Cortex of kidney (tissue), 1 donor: ENCODE data around the gene ENO2.

Source experiments
- DNase-seq: peaks from one replicate; lab custom pipeline; 2025; lab: John Stamatoyannopoulos, UW

ENO2 gene

DNA sequence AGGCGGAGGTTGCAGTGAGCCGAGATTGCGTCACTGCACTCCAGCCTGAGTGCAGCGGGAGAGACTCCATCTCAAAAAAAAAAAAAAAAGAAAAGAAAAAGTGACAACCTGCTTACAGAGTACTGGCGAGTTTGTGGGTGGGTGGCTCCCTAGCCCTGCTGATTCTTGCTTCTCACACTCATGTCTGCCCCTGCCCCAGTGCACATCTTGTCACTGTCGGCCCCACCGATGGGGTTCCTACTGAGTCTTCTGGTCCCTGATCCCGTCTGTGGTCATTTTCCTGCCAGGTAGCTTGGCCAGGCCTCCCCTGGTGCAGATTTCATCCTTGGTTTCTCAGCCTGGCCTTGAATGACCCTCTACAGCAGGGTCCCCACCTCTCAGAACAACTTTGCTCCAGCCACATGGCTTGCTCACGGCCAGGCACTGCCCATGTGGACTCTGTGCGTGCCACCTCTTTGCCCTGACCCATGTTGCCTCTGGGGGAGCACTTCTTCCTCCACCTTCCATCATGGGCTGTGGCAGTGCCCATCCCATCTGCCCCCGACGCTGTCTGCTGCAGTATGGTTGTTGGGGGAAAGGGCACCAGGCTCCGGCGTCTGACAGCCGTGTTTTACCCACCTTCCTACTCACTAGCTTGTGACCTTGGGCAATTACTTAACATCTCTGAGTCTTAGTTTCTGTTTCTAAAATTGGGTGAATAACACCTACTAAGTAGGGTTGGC, 34.7 kb downstream of the ENO2 start:
- no peak for DNase-seq

DNA sequence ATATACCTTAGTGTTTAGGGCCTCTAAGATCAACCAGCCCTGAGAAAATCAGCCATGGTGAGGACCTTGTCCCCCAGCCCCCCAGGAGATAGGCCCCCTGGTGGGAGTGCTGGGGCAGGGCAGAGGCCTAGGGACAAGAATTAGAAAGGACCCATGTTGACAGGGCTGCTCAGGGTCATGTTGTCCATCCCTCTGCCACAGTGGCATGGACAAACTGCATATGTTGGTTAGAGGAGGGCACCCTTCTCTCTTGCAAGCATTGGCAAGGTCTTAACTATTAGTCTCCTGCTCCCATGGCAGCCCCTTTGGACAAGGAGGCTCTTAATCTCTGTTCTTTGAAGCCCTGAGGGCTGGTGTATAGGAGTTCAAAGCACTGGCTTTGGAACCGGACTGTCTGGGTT, 36.0 kb downstream of the ENO2 start:
- no peak for DNase-seq

DNA sequence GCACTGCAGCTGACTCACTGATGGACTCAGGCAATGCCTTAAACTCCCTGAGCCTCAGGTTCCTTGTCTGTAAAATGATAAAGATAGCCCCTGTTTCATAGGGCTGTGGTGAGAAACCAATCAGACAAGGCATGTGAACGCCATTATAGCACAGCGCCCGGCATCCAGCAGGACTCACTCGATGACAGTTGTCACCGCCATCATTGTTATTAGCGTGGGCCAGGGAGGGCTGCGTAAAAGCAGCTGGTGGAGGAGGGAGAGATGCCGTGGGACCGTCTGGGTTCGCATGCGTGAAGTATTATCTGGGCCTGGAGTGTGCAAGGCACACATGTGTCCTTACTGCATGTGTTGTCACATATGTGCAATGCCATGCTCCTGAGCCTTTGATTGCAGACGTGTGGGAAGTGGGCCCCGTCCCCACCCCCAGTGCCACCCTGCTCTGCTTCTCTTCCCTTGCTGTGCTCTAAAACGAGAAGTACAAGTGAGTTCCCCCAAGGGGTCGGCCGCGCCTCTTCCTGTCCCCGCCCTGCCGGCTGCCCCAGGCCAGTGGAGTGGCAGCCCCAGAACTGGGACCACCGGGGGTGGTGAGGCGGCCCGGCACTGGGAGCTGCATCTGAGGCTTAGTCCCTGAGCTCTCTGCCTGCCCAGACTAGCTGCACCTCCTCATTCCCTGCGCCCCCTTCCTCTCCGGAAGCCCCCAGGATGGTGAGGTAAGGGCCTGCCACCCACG, 36.6 kb downstream of the ENO2 start, which contains the start of gene PTPN6:
TSS of gene PTPN6 (plus strand) at position 546 of the 730 bp plus-strand sequence. CDS start at position 703, 157 bp downstream.
- DNase-seq, result no peak

DNA sequence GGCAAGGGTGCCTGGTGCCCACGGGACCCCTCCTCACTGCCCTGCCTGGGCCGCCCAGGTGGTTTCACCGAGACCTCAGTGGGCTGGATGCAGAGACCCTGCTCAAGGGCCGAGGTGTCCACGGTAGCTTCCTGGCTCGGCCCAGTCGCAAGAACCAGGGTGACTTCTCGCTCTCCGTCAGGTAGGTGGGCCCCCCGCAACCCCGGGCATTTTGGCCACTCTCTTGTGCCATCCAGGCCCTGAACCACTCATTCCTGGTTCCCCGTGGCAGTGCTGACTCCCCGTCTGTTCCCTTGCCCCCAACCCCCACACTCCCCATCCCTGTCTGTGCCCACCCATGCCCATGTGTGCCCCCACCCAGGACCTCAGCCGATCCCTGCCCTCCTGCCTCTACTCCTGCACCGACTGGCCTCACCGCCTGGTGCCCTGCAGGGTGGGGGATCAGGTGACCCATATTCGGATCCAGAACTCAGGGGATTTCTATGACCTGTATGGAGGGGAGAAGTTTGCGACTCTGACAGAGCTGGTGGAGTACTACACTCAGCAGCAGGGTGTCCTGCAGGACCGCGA, 37.3 kb downstream of the ENO2 start:
- no peak for DNase-seq

DNA sequence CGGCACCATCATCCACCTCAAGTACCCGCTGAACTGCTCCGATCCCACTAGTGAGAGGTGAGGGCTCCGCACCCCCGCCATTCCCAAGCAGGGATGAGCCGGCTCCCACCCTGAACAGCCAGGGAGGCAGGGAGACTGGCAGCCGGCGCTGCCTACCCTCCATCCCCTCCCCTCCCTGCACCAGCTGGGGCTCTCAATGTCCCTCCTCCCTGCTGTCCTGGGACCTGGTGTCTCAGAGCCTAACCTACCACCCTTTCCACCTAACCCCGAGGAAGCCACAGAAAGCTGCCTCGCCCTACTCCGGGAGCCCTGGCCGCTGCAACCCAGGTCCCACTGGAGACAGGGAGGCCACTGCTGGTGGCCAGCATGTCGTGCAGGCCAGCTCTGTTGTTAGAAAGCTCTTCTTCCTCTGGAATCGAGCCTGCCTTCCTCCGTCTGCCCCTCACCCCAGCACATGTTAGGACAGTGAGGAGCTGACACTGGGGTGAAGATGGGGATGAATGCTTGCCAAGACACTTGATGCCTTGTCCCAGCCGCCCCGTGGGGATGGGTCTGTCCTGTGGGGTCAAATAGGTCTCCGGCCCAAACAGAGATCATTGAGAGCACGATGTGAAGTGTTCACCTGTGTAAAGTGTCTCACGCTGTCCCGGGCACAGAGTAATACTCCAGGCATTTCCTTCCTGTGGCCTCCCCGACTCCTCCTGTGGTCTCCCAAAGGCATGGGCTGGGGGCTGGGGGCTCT, 37.9 kb downstream of the ENO2 start:
- DNase-seq, result no peak

DNA sequence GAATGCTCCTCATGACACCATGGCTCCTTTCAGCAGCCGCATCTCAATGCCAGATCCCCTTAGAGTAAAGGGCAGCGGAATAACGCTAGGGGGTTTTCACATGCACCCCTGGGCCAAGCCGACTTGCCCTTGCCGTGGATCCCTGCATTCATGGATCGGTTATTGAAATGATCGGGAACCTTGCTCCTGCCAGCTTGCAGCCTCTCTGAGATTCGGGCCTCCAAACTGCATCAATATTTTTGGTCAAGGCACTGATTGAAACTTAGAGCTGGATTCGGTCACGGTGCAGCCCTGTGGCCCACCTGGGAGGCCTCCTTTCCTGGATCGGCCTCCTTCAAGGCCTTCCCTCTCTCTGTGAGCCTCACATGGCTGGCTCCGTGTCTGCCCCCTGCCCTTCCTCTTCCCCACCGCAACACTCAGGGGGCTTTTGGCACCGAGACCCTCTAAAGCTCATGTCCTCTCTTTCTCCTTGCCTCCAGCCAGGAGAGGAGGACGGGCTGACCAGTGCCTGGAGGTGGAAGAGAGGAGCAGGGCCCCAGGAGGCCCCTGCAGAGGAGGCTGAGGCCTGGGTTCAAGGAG, 38.6 kb downstream of the ENO2 start:
- no peak for DNase-seq

DNA sequence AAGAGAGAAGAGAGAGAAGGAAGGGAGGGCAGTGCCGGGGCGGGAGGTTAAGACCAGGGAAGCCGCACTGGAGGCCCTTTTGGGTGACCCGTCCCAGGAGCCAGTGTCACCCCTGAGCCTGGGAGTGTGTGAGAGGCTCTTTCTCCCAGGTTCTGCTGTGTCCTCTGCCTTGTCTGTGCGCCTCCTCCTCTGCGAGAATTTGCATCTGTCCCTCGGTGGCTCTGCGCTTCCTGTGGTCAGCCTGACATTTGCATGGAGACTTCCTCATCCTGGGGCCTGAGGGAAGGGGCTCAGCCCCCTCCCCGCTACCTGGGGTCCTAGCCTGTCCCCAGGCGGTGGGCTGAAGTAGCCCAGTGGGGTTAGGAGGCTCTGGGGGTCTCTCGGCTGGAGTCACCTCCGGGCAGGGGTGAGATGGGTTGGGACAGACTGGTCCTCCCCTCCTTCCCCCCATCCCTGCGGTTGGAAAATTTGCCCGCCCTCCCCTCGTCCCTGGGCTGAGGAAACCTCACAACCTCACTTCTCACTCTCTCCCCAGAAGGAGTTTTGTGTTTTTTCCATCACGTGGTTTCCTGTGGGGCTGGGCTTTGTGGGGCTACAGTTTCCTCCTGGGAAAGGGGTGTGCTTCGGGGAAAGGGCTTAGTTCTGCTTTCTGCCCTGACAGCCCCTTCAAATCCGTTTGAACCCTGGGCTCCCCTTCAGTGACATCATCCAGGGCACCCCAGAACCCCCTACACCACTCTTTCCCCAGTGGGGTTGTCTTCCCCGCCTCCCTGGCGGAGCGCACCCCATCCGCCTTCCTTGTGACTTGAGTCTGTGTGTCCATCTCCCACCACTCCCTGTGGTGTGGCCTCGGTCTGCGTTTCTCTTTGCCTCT, 39.3 kb downstream of the ENO2 start:
- DNase-seq, result no peak

DNA sequence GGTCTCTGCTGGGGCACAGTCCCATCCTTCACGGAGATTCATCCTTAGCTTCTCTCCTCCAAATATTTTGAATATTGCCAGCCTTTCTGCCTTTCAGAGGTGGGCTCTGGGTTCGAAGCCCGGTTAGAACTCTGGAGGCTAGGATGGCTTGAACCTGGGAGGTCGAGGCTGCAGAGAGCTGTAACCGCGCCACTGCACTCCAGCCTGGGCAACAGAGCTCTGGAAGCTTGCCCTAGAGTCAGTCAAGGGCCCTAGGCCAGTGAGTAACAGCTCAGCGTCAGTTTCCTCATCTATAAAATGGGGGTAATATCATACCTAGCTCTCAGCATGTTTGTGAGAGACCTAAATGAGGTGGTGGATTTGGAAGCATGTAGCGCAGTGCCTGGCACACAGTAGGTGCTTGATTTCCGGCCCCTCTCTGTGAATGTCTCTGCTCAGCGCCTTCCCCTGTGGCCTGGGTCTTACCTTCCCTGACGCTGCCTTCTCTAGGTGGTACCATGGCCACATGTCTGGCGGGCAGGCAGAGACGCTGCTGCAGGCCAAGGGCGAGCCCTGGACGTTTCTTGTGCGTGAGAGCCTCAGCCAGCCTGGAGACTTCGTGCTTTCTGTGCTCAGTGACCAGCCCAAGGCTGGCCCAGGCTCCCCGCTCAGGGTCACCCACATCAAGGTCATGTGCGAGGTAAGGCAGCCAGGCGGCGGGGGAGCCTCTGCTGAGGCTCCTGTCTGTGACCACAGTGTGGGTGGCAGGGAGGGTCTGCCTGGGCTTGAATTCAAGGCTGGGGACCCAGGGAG, 40.1 kb downstream of the ENO2 start:
- DNase-seq, result no peak

DNA sequence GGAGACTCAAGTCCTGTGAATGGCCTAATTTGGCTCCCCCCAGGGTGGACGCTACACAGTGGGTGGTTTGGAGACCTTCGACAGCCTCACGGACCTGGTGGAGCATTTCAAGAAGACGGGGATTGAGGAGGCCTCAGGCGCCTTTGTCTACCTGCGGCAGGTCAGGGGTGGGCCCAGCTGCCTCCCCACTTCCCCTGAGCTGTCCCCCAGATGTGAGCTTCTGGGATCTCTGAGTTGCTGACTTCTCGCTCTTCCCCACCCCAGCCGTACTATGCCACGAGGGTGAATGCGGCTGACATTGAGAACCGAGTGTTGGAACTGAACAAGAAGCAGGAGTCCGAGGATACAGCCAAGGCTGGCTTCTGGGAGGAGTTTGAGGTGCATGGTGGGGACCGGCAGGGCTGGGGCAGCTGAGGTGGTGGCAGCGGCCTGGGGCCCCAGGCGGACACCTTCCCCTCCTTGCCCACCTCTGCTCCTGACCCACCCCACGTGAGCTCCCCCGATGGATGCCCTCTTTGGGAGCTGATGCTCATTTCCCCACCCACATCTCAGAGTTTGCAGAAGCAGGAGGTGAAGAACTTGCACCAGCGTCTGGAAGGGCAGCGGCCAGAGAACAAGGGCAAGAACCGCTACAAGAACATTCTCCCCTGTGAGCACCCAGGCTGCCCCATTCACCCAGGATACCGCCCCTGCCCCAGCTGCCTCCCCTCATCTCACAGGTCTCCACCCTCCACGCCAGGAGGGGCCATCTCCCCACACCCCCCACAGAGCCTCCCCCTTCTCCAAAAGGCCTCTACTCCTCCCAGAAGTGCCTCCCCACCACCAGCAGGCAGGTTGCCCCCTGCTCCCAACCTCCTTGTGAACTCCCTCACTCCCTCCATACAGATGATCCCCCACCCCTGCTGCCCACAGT, 41.0 kb downstream of the ENO2 start:
- no peak for DNase-seq

DNA sequence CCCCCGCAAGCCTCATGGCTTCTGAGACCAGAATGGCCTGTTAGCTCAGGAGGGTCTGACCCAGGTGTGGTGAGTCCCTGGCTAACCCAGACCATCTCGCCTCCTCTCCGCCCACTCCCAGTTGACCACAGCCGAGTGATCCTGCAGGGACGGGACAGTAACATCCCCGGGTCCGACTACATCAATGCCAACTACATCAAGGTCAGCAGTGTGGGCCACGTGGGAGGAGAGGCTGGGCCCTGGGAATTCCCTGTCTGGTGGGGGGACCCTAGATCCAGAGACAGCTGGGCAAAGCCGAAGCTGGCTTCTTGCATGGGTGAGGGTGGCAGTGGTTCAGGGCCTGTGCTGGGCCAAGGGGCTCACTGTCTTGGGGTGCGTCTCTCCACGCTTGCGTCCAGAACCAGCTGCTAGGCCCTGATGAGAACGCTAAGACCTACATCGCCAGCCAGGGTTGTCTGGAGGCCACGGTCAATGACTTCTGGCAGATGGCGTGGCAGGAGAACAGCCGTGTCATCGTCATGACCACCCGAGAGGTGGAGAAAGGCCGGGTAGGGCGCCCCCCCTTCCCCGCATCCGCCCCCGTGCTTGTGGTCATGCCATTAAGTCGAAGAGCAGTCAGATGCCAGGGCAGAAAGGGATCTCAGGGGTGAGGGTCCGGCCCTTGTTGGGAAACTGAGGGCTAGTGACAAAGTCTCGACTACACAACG, 41.8 kb downstream of the ENO2 start:
- no peak for DNase-seq

DNA sequence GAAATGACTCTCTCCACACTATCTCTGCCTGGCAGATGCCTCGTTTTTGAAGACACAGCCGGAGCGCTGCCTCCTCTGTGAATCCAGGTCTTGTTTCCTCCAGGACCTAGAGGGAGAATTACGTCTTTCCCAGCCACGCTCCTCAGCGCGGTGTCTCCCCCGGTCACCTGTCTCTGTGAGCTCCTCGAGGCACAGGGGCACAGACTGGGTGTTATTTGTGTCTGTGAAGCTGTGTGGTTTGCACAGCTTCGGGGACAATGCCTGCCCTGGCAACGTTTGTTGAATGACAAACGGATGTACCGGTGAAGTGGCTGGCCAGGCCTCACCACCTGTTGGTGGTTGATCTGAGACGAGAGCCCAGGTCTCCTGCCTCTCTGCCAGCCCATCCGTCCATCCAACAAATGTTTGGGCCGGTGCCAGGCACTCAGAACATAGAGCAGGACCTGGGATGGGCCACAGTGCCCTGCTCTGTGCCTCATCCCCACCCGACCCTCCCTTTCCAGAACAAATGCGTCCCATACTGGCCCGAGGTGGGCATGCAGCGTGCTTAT, 42.8 kb downstream of the ENO2 start:
- DNase-seq, result no peak

DNA sequence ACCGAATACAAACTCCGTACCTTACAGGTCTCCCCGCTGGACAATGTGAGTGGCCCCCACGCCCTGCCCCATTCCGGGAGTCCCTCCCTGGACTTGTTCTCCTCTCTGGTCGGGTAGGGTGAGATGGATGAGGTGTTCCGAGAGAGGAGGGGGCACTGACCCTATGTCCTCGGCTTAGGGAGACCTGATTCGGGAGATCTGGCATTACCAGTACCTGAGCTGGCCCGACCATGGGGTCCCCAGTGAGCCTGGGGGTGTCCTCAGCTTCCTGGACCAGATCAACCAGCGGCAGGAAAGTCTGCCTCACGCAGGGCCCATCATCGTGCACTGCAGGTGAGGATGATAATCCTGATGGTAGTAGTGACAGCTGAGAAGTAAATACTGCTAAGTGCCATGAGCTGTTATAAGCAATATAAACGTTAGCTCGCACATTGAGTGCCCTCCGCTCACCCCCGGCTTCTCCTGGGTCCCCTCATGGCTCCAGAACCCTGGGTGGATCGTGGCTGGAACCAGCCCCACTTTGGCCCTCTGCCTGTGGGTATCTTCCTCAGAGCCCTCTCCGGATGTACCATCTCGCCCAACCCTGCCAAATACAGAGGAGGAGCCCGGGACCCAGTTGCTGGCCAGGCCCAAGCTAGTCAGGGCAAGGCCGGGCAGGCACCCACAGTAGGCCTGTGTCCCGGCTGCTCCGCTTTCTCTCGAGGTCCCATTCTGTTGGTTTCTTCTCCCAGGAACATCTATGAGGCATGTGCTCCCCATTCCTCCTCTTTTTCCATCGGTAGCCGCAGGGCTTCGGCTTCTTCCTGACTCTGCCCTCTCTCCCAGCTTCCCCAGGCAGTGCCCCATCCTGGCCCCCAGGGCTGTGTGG, 43.6 kb downstream of the ENO2 start:
- DNase-seq, result no peak

DNA sequence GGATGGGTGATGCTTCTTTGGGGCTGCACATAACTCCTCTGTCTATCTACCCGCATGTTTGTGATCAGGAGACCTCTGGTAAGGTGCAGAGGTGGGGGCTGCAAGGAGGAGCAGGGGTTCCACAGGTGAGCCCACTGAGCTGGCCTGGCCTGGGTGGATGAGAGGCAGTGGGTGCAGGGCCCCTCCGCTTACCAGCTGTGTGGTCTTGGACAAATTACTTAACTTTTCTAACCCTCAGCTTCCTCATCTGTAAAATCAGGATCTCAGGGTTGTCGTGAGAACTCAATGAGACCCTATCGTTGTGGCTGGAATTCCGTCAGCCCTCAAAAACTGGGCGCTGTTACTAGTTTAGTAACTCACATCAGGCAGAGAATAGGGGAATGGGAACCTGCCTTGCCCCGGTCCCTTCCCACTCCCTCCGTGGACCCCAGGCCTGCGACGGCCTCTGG, 44.3 kb downstream of the ENO2 start:
- DNase-seq, result no peak

DNA sequence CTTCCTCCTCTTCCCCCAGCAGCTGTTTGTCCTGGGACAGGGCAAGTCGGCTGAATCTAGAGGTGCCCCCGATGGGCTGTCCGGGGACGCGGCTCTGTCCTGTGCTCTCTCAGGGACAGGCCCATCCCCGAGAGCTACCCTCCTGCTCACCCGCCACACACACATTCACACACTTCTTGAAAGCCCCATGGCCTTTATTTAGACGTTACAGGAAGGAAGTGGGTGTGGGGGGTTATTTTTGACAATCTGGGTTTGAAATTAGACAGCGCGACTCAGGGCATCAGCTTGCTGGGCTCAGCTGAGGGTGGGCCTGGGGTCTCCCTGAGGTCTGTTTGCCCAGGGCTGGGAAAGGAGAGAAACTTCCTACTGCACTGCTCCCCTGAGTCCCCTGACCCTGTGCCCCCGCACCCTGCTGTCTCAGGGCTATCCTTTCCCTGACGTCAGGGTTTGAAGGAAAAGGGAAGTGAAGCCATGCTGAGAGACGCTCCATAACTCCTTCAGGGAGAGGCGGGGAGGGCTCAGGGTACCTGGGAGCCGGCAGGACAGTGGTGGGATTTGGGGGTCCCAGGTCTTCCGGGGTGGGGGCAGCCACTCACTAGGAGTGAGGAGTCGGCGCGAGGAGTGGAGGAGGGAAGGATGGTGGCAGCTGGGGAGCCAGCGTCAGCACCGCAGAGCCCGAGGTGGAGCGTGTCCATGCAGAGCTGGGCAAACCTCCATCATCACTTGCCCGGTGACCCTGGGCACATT, 44.9 kb downstream of the ENO2 start:
- DNase-seq, result no peak

DNA sequence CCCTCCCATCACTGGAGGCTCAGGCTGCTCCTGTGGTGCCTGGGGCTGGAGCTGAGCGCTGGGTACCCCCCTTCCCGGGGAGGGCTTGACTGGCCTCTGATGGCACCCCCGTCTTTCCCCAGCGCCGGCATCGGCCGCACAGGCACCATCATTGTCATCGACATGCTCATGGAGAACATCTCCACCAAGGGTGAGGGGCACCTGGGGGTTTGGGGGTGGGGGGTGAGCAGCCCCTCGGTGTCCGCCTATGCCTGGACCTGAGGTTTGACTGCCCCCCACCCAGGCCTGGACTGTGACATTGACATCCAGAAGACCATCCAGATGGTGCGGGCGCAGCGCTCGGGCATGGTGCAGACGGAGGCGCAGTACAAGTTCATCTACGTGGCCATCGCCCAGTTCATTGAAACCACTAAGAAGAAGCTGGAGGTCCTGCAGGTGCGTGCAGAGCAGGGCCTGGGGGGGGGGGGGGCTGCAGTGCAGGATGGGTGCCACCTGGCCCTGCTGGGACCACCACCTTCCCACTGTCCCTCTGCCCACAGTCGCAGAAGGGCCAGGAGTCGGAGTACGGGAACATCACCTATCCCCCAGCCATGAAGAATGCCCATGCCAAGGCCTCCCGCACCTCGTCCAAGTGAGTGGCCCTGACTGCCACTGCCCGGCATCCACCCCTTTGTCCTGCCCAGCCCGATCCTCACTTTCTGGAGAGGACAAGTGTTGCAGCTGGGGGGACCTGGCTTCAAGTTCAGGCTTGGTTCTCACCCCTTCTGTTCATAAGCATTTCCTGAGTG, 45.6 kb downstream of the ENO2 start:
- DNase-seq, result no peak
